ENCODE measurements around the gene CELA1. TPM values are rescaled to one million over a fixed set of nuclear protein-coding genes. Genes with fewer than 3 reads are reported as not detected.
"Not testable (repeated sequence)": the region's sequence is repeated elsewhere in the genome, so short reads cannot be mapped to it uniquely, and the experiment has no call there.

The CELA1 gene
- total RNA-seq, 2 experiments from 2014 or later, result 0.85 to 1.2 TPM

DNA sequence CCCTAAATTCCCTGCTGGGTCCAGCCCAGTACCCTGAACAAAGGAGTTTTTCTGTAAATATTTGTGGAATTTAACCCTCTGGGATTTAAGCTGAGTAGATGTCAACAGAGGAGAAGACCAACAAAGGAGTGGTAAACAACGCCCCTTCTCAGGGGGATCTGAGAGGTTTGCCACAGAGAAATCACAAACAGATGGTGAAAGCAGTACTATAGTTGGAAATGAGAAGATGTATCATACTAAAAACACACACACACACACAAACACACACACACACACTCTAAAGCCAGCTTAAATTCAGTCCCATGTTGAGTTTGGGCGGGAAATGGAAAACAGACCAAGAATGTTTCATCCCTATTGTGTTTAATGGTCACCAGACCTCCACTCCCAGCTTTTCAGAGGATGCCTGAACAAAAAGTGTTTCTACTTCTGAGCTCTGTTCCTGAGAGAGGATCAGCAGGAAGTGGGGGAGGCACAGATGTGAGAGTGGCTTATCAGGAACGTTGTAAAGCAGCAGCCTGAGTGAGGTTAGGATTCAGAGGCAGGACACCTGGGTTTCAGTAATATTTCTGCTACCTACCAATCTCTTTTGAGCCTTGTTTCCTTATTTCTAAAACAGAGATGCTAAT, 25.7 kb downstream of the CELA1 start:
- peaks cover 81% of the 10 kb centered on the region for H3K4me1 ChIP-seq (ENCODE audit: insufficient read depth, low read length)
- Mint-ChIP-seq H3K4me3 (peak overlapping the region; percentile 97), H3K27ac (peak overlapping the region; percentile 87), H3K4me1 (ENCODE audit: low read depth) (peaks cover 86% of the 10 kb centered on the region), H3K27me3 (no peaks in the 10 kb centered on the region), H3K36me3 (ENCODE audit: low read depth) (peaks cover 59% of the 10 kb centered on the region), H3K9me3 (no peaks in the 10 kb centered on the region)
- peak overlapping the region; percentile 72 to 91 for H3K27ac ChIP-seq (ENCODE audit: low read depth in 1 of 2, low read length in 2 of 2)
- intact Hi-C loops (cut with DNase I, micrococcal nuclease), result no loop called here
- DNase-seq, result peak in 3 of 14 experiments; percentile 39 to 62 (median 41)
- ChIA-PET CTCF (interaction anchor here (0.7 to 10.7 kb wide), 2 partner anchors 21 to 96 kb away, joined by 4 to 52 read pairs; no protein-coding TSS in a partner anchor), POLR2A (interaction anchor here (0.7 to 8.8 kb wide), 8 partner anchors 10 to 211 kb away, joined by 3 to 82 read pairs (median 16); partner anchors contain the start of genes DAZAP2 and POU6F1)
- H3K36me3 ChIP-seq (ENCODE audit: insufficient read depth, low read length), result peaks cover 30% of the 10 kb centered on the region
- H3K9me3 ChIP-seq (ENCODE audit: control insufficient read depth in 1 of 2, insufficient read depth in 1 of 2, low read length in 2 of 2), result peaks cover 0 to 5% of the 10 kb centered on the region in 2 experiments
- H3K27me3 ChIP-seq (ENCODE audit: control insufficient read depth in 1 of 2, insufficient read depth in 2 of 2, low read length in 2 of 2), result no peaks in the 10 kb centered on the region
- peak overlapping the region; percentile 82 for H3K4me3 ChIP-seq (ENCODE audit: low read length)
- no peak for ATAC-seq (ENCODE audit: poor library complexity)
- TF ChIP-seq, protein P1, sequence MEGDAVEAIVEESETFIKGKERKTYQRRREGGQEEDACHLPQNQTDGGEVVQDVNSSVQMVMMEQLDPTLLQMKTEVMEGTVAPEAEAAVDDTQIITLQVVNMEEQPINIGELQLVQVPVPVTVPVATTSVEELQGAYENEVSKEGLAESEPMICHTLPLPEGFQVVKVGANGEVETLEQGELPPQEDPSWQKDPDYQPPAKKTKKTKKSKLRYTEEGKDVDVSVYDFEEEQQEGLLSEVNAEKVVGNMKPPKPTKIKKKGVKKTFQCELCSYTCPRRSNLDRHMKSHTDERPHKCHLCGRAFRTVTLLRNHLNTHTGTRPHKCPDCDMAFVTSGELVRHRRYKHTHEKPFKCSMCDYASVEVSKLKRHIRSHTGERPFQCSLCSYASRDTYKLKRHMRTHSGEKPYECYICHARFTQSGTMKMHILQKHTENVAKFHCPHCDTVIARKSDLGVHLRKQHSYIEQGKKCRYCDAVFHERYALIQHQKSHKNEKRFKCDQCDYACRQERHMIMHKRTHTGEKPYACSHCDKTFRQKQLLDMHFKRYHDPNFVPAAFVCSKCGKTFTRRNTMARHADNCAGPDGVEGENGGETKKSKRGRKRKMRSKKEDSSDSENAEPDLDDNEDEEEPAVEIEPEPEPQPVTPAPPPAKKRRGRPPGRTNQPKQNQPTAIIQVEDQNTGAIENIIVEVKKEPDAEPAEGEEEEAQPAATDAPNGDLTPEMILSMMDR (IDR thresholded peaks at IDR 0.05), result no peak

GRCh38 chr12:51320311-51320694, 26.2 kb downstream of the CELA1 start:
- TF ChIP-seq, protein P1 (IDR thresholded peaks at IDR 0.05), result no peak
- H3K4me3 Mint-ChIP-seq, result peak overlapping the region; percentile 97
- H3K27ac ChIP-seq (ENCODE audit: low read depth in 1 of 2, low read length in 2 of 2), result peak overlapping the region; percentile 72 to 91
- peaks cover 81% of the 10 kb centered on the region for H3K4me1 ChIP-seq (ENCODE audit: insufficient read depth, low read length)
- no peaks in the 10 kb centered on the region for H3K27me3 Mint-ChIP-seq
- peaks cover 64% of the 10 kb centered on the region for H3K36me3 Mint-ChIP-seq (ENCODE audit: low read depth)
- intact Hi-C loops (cut with DNase I, micrococcal nuclease), result no loop called here
- peak overlapping the region; percentile 87 for H3K27ac Mint-ChIP-seq
- CTCF ChIA-PET, result interaction anchor here (0.6 to 10.7 kb wide), 4 partner anchors 10 to 97 kb away, joined by 3 to 52 read pairs (median 4); no protein-coding TSS in a partner anchor
- peaks cover 35% of the 10 kb centered on the region for H3K36me3 ChIP-seq (ENCODE audit: insufficient read depth, low read length)
- no peak for ATAC-seq (ENCODE audit: poor library complexity)
- H3K9me3 Mint-ChIP-seq, result no peaks in the 10 kb centered on the region
- H3K4me1 Mint-ChIP-seq (ENCODE audit: low read depth), result peaks cover 86% of the 10 kb centered on the region
- peak overlapping the region; percentile 82 for H3K4me3 ChIP-seq (ENCODE audit: low read length)
- peaks cover 0 to 5% of the 10 kb centered on the region in 2 experiments for H3K9me3 ChIP-seq (ENCODE audit: control insufficient read depth in 1 of 2, insufficient read depth in 1 of 2, low read length in 2 of 2)
- H3K27me3 ChIP-seq (ENCODE audit: control insufficient read depth in 1 of 2, insufficient read depth in 2 of 2, low read length in 2 of 2), result no peaks in the 10 kb centered on the region
- POLR2A ChIA-PET, result interaction anchor here (0.7 to 8.8 kb wide), 9 partner anchors 11 to 212 kb away, joined by 3 to 82 read pairs (median 12); partner anchors contain the start of genes DAZAP2 and POU6F1
- no peak for DNase-seq

DNA sequence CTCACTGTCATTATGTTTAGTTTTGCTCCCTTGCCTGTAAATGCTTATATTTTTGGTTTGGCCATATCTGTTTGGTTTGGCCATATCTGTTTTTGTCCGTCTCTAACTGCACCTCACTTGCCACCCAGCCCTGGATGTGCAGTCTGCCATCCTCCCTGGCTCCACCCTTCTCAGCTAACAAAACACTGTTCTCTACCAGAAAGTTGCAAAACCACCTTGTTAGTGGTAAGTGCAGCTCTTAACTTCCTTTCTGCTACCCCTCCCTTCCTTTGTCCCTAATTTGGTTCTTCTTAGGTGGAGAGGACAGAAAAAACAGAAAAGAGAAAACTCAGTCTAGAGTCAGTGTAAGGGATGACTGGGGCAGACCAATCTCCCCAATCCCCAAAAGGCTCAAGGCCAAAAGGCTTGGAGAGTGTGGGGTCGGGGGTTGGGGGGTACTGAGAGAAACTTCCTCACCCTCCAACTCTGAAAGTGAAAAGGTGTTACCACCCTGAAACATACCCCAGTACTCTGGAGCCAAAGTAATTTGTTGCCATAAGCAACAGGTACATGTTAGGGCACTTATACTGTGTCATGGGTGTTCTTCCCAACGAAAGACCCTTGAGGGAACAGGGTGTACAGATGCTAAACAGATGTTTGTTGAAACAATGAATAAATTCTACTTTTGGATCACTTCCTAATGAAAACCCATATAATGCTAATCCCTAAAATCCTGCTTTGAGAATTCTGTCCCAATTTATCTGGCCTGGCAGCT, 27.5 kb downstream of the CELA1 start:
- peak; percentile 12 to 88 (median 54) for DNase-seq
- Mint-ChIP-seq H3K27ac (peak overlapping the region; percentile 87), H3K36me3 (ENCODE audit: low read depth) (peaks cover 70% of the 10 kb centered on the region), H3K9me3 (no peaks in the 10 kb centered on the region), H3K4me1 (ENCODE audit: low read depth) (peaks cover 80% of the 10 kb centered on the region), H3K4me3 (peak overlapping the region; percentile 80), H3K27me3 (no peaks in the 10 kb centered on the region)
- Histone ChIP-seq H3K9me3 (ENCODE audit: control insufficient read depth in 1 of 2, insufficient read depth in 1 of 2, low read length in 2 of 2) (no peaks in the 10 kb centered on the region), H3K27ac (ENCODE audit: low read depth in 1 of 2, low read length in 2 of 2) (peak overlapping the region; percentile 75 to 91), H3K4me3 (ENCODE audit: low read length) (peak overlapping the region; percentile 39), H3K4me1 (ENCODE audit: insufficient read depth, low read length) (peaks cover 81% of the 10 kb centered on the region), H3K36me3 (ENCODE audit: insufficient read depth, low read length) (peaks cover 45% of the 10 kb centered on the region), H3K27me3 (ENCODE audit: control insufficient read depth in 1 of 2, insufficient read depth in 2 of 2, low read length in 2 of 2) (no peaks in the 10 kb centered on the region)
- TF ChIP-seq, protein P1 (IDR thresholded peaks at IDR 0.05), result no peak
- ATAC-seq (ENCODE audit: poor library complexity), result peak; percentile 81
- CTCF ChIA-PET, result interaction anchor here (1.1 to 10.7 kb wide), 4 partner anchors 9 to 50 kb away, joined by 3 to 52 read pairs (median 4); no protein-coding TSS in a partner anchor
- intact Hi-C loops (cut with DNase I, micrococcal nuclease), result loop anchor here in 1 of 2 experiments (1.0 to 2.0 kb wide), 2 partner anchors 22 to 50 kb away; no protein-coding TSS in a partner anchor
- POLR2A ChIA-PET, result interaction anchor here (0.6 to 8.8 kb wide), 18 partner anchors 9 to 493 kb away, joined by 3 to 82 read pairs (median 6); partner anchors contain the start of genes DAZAP2, POU6F1 and SMAGP

DNA sequence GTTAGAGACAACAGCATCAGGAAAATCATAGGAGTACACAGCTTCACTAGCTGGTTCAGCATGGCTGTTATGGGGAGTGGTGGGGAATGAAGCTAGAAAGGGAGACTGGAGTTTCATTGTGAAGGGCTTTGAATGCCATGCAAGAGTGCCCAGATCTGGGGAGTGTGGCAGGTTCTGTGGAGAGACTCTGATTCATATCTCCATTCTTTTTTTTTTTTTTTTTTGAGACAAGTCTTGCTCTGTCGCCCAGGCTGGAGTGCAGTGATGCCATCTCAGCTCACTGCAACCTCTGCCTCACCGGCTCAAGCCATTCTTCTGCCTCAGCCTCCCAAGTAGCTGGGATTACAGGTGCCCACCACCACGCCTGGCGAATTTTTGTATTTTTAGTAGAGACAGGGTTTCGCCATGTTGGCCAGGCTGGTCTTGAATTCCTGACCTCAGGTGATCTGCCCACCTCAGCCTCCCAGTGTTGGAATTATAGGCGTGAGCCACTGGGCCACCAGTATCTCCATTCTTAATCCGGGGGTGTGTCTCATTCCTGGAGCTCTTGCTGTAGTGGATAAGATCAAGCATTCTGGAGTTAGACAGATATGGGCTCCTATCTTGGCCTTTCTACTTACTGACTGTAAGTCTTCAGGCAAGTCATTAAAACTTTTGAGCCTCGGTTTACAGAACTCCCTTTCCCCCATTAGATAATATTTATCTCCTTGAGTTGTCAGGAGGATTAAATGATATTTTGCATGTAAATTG, 28.2 kb downstream of the CELA1 start:
- Histone ChIP-seq H3K4me3 (ENCODE audit: low read length) (peak overlapping the region; percentile 39), H3K27ac (ENCODE audit: low read depth in 1 of 2, low read length in 2 of 2) (peak overlapping the region; percentile 75 to 91), H3K4me1 (ENCODE audit: insufficient read depth, low read length) (peaks cover 85% of the 10 kb centered on the region), H3K36me3 (ENCODE audit: insufficient read depth, low read length) (peaks cover 51% of the 10 kb centered on the region)
- not testable (repeated sequence) for H3K27me3 ChIP-seq (ENCODE audit: control insufficient read depth in 1 of 2, insufficient read depth in 2 of 2, low read length in 2 of 2); H3K9me3 Mint-ChIP-seq; ATAC-seq (ENCODE audit: poor library complexity); H3K9me3 ChIP-seq (ENCODE audit: control insufficient read depth in 1 of 2, insufficient read depth in 1 of 2, low read length in 2 of 2); H3K27me3 Mint-ChIP-seq
- POLR2A ChIA-PET, result interaction anchor here (0.6 to 8.8 kb wide), 18 partner anchors 8 to 493 kb away, joined by 3 to 82 read pairs (median 6); partner anchors contain the start of genes DAZAP2, POU6F1 and SMAGP
- DNase-seq, result peak in 3 of 14 experiments; percentile 12 to 46 (median 22)
- H3K36me3 Mint-ChIP-seq (ENCODE audit: low read depth), result peaks cover 71% of the 10 kb centered on the region
- peak overlapping the region; percentile 80 for H3K4me3 Mint-ChIP-seq
- peak overlapping the region; percentile 87 for H3K27ac Mint-ChIP-seq
- CTCF ChIA-PET, result interaction anchor here (0.6 to 10.7 kb wide), 7 partner anchors 10 to 1895 kb away, joined by 3 to 52 read pairs (median 3); no protein-coding TSS in a partner anchor
- intact Hi-C loops (cut with DNase I, micrococcal nuclease), result loop anchor here in 1 of 2 experiments (2.0 kb wide), 1 partner anchor 51 kb away; no protein-coding TSS in a partner anchor
- H3K4me1 Mint-ChIP-seq (ENCODE audit: low read depth), result peaks cover 78% of the 10 kb centered on the region
